ENCODE measurements around the gene ART3.

- TF ChIP-seq CTCF (IDR thresholded peaks at IDR 0.05; ENCODE audit: poor library complexity, severe bottlenecking) (no peak), POLR2AphosphoS5 (IDR thresholded peaks at IDR 0.05) (no peak), EZH2 (IDR thresholded peaks at IDR 0.05; ENCODE audit: borderline replicate concordance, insufficient read depth, low read length, poor library complexity, severe bottlenecking) (no peak), EP300 (conservative IDR thresholded peaks at IDR 0.05; ENCODE audit: poor library complexity, severe bottlenecking) (no peak), RAD21 (conservative IDR thresholded peaks at IDR 0.05) (no peak)
- TF ChIP-seq, protein P1, sequence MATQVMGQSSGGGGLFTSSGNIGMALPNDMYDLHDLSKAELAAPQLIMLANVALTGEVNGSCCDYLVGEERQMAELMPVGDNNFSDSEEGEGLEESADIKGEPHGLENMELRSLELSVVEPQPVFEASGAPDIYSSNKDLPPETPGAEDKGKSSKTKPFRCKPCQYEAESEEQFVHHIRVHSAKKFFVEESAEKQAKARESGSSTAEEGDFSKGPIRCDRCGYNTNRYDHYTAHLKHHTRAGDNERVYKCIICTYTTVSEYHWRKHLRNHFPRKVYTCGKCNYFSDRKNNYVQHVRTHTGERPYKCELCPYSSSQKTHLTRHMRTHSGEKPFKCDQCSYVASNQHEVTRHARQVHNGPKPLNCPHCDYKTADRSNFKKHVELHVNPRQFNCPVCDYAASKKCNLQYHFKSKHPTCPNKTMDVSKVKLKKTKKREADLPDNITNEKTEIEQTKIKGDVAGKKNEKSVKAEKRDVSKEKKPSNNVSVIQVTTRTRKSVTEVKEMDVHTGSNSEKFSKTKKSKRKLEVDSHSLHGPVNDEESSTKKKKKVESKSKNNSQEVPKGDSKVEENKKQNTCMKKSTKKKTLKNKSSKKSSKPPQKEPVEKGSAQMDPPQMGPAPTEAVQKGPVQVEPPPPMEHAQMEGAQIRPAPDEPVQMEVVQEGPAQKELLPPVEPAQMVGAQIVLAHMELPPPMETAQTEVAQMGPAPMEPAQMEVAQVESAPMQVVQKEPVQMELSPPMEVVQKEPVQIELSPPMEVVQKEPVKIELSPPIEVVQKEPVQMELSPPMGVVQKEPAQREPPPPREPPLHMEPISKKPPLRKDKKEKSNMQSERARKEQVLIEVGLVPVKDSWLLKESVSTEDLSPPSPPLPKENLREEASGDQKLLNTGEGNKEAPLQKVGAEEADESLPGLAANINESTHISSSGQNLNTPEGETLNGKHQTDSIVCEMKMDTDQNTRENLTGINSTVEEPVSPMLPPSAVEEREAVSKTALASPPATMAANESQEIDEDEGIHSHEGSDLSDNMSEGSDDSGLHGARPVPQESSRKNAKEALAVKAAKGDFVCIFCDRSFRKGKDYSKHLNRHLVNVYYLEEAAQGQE (IDR thresholded peaks at IDR 0.05; ENCODE audit: borderline replicate concordance): no peak
These were observed 16.5 kb downstream of the ART3 start for GRCh38 chr4:76091052-76091451.

Measured in neural cell (in vitro differentiated cells).